Upper lobe of left lung (tissue), 6 donors: ENCODE measurements around the gene GDAP1L1. TPM values are rescaled to one million over a fixed set of nuclear protein-coding genes. Genes with fewer than 3 reads are reported as not detected.
A peak's percentile ranks its signal among the peaks of the same experiment; 100 is the strongest.
"Not testable (repeated sequence)": the region's sequence is repeated elsewhere in the genome, so short reads cannot be mapped to it uniquely, and the experiment has no call there.

Experiments
- ATAC-seq, 2 donors: fragments of 200-7000 bp; cut with Tn5 transposase; one replicate each; pipeline ENCODE4 v1.9.1; 2022; ENCODE audit warnings: mild to moderate bottlenecking in 2 of 2, moderate library complexity in 2 of 2; ENCODE audit not compliant: low FRiP score in 2 of 2
- DNase-seq, 2 donors: peaks; one replicate each; pipeline ENCODE4 v3.0.0-alpha.2; 2019 to 2020
- H3K27ac ChIP-seq, 4 donors: fragments of 200-600 bp; sonication (generic); one replicate each; pipeline ENCODE4 v1.5.1; 2016 to 2019
- H3K27me3 ChIP-seq, 4 donors: fragments of 200-600 bp; sonication (generic); one replicate each; pipeline ENCODE4 v1.5.1; 2017 to 2019
- H3K36me3 ChIP-seq, 4 donors: fragments of 200-600 bp; sonication (generic); one replicate each; pipeline ENCODE4 v1.5.1; 2016 to 2019
- H3K4me1 ChIP-seq, 4 donors: fragments of 200-600 bp; sonication (generic); one replicate each; pipeline ENCODE4 v1.5.1; 2018 to 2019
- H3K4me3 ChIP-seq, 4 donors: fragments of 200-600 bp; sonication (generic); one replicate each; pipeline ENCODE4 v1.5.1; 2017 to 2019; ENCODE audit warnings: mild to moderate bottlenecking in 2 of 4, moderate library complexity in 1 of 4
- H3K9me3 ChIP-seq, 4 donors: fragments of 200-600 bp; sonication (generic); one replicate each; pipeline ENCODE4 v1.5.1; 2018 to 2019
- EP300 ChIP-seq, 4 donors: sonication (generic); formaldehyde crosslinking; IDR thresholded peaks; one replicate each; pipeline ENCODE4 v1.5.1; 2017; ENCODE audit warnings: antibody characterized with exemption in 4 of 4, control low read depth in 2 of 4
- POLR2A ChIP-seq, 4 donors: fragments of 450-650 bp; IDR thresholded peaks; one replicate each; pipeline ENCODE4 v1.5.1; 2016 to 2017; ENCODE audit warnings: antibody characterized with exemption in 4 of 4, mild to moderate bottlenecking in 2 of 4
- POLR2AphosphoS5 ChIP-seq, 2 donors: sonication (generic); formaldehyde crosslinking; IDR thresholded peaks; one replicate each; pipeline ENCODE4 v1.5.1; 2017; ENCODE audit warnings: antibody characterized with exemption in 2 of 2
- WGBS, 2 donors: methylation state at CpG; one replicate each; pipeline ENCODE4 v1.1.5; 2017 to 2018; 5-methylcytosine and 5-hydroxymethylcytosine counted together
- total RNA-seq, 6 donors: library from RNA; depleted of rRNA in 4 of 6; stranded (reverse); fragments of >200 nt in 4 of 6; gene quantifications; one replicate each; pipeline versions ENCODE4 v1.1.0 to v1.2.1, GENCODE V29; 2016 to 2021
- TF ChIP-seq, protein P1 (sequence below), 6 experiments: fragments of 450-650 bp in 4 of 6; fragments of 200-600 bp in 2 of 6; sonication (generic) in 2 of 6; IDR thresholded peaks; one replicate each; pipeline ENCODE4 v1.5.1; 2016 to 2019; ENCODE audit warnings: antibody characterized with exemption in 6 of 6
- donor health status: DM: no; HTN: no; CAD: no; lungs with moderate emphysema.
- donor health status: DM: no; HTN: yes; CAD: no; lungs with severe emphysema.

Gene GDAP1L1
- total RNA-seq, 6 donors from 2014 or later = not detected

- H3K36me3 ChIP-seq = no peaks in the 10 kb centered on the region
- ATAC-seq (no peak), DNase-seq (no peak)
- no peaks in the 10 kb centered on the region for H3K27me3 ChIP-seq
- no peak overlapping the region for H3K4me3 ChIP-seq
- TF ChIP-seq, protein P1, sequence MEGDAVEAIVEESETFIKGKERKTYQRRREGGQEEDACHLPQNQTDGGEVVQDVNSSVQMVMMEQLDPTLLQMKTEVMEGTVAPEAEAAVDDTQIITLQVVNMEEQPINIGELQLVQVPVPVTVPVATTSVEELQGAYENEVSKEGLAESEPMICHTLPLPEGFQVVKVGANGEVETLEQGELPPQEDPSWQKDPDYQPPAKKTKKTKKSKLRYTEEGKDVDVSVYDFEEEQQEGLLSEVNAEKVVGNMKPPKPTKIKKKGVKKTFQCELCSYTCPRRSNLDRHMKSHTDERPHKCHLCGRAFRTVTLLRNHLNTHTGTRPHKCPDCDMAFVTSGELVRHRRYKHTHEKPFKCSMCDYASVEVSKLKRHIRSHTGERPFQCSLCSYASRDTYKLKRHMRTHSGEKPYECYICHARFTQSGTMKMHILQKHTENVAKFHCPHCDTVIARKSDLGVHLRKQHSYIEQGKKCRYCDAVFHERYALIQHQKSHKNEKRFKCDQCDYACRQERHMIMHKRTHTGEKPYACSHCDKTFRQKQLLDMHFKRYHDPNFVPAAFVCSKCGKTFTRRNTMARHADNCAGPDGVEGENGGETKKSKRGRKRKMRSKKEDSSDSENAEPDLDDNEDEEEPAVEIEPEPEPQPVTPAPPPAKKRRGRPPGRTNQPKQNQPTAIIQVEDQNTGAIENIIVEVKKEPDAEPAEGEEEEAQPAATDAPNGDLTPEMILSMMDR (IDR thresholded peaks at IDR 0.05) = no peak
- no peak for TF ChIP-seq EP300 (IDR thresholded peaks at IDR 0.05)
- no peak for TF ChIP-seq POLR2A (IDR thresholded peaks at IDR 0.05)
- no peak for TF ChIP-seq POLR2AphosphoS5 (IDR thresholded peaks at IDR 0.05)
- H3K27ac ChIP-seq = no peak overlapping the region
- H3K9me3 ChIP-seq = no peaks in the 10 kb centered on the region
- no peaks in the 10 kb centered on the region for H3K4me1 ChIP-seq
- 64 to 75% methylated on average over 5 of the region's 5 CpGs for WGBS, 2 donors
Observed at GRCh38 chr20:44287272-44288097, 40.4 kb downstream of the GDAP1L1 start.

DNA sequence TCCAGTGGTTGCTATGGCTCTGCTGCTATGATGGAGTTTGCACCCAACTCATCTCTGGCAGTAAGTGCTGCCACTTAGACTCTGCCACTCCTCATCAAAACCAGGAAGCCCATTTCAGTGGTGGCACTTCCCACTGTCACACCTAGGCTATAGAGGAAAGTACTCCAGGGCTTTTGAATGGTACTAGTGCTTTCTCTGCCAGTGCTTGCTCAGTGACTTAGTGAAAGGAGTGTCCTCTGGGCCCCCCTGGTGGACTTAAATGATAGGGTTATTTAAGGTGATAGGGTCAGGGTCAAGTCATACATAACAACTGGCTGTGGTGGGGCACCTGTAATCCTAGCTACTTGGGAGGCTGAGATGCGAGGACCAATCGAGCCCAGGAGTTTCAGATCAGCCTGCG lies 41.1 kb downstream of the GDAP1L1 start:
- TF ChIP-seq POLR2AphosphoS5 (IDR thresholded peaks at IDR 0.05) (no peak), EP300 (IDR thresholded peaks at IDR 0.05) (no peak), POLR2A (IDR thresholded peaks at IDR 0.05) (no peak)
- TF ChIP-seq, protein P1 (IDR thresholded peaks at IDR 0.05) = no peak
- Histone ChIP-seq H3K4me1 (no peaks in the 10 kb centered on the region), H3K4me3 (no peak overlapping the region), H3K9me3 (no peaks in the 10 kb centered on the region), H3K36me3 (no peaks in the 10 kb centered on the region), H3K27ac (no peak overlapping the region), H3K27me3 (no peaks in the 10 kb centered on the region)
- WGBS, 2 donors = 97 to 99% methylated on average over 3 of the region's 3 CpGs
- DNase-seq (no peak), ATAC-seq (no peak)

DNA sequence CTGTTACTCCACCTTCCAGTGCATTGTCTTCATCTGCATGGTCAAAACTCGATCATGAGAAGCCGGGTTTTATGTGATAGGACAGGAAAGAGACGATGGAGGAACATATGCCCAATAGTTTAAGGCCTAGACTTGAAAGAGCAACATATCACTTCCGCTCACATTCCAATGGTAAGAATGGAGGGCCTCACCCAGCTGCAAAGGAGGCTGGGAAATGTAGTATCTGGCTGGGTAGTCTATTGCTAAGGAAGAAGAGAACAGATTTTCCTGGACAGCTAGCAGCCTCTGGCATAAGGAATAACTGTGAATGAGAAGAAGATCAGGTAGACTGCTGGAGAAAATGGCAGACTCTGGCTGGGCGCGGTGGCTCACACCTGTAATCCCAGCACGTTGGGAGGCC lies 44.6 kb downstream of the GDAP1L1 start:
- no peak for DNase-seq
- TF ChIP-seq, protein P1 (IDR thresholded peaks at IDR 0.05) = no peak
- TF ChIP-seq EP300 (IDR thresholded peaks at IDR 0.05) = no peak
- no peak for TF ChIP-seq POLR2A (IDR thresholded peaks at IDR 0.05)
- TF ChIP-seq POLR2AphosphoS5 (IDR thresholded peaks at IDR 0.05) = no peak
- no peak for ATAC-seq
- H3K27ac ChIP-seq = no peak overlapping the region
- H3K27me3 ChIP-seq = no peaks in the 10 kb centered on the region
- WGBS, 2 donors = 92 to 95% methylated on average over 7 of the region's 7 CpGs
- no peaks in the 10 kb centered on the region for H3K36me3 ChIP-seq
- no peaks in the 10 kb centered on the region for H3K9me3 ChIP-seq
- peaks cover 0 to 9% (median 0%) of the 10 kb centered on the region in 4 donors for H3K4me1 ChIP-seq
- H3K4me3 ChIP-seq = no peak overlapping the region

DNA sequence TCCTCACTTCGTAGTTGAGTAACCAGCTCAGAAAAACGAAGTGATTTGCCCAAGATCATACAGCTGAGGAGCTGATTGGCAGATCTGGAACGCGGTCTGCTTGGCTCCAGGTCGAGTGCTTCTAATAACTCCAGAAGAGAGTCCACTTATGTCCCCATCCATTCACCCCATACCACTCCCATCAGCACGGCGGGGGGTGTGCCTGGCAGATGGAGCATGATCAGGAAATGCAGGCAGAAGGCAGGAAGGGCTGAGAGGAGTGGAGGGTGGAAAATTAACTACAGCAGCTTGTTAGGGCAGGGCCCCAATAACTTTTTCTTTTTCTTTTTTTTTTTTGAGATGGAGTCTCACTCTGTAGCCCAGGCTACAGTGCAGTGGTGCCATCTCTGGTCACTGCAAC lies 48.9 kb downstream of the GDAP1L1 start:
- Histone ChIP-seq H3K27ac (no peak overlapping the region), H3K36me3 (no peaks in the 10 kb centered on the region), H3K27me3 (no peaks in the 10 kb centered on the region), H3K4me3 (no peak overlapping the region), H3K4me1 (peaks cover 0 to 9% (median 0%) of the 10 kb centered on the region in 4 donors), H3K9me3 (no peaks in the 10 kb centered on the region)
- WGBS, 2 donors = 42 to 62% methylated on average over 7 of the region's 7 CpGs
- TF ChIP-seq POLR2AphosphoS5 (IDR thresholded peaks at IDR 0.05) (peak in 1 of 2 donors; percentile 18), POLR2A (IDR thresholded peaks at IDR 0.05) (no peak), EP300 (IDR thresholded peaks at IDR 0.05) (no peak)
- TF ChIP-seq, protein P1 (IDR thresholded peaks at IDR 0.05) = no peak
- DNase-seq = peak in 1 of 2 donors; percentile 78
- peak; percentile 44 to 68 for ATAC-seq

GRCh38 chr20:44297721-44298120 lies 50.6 kb downstream of the GDAP1L1 start:
- DNase-seq = no peak
- WGBS, 2 donors = 81 to 94% methylated on average over 4 of the region's 4 CpGs
- Histone ChIP-seq H3K27ac (no peak overlapping the region), H3K36me3 (no peaks in the 10 kb centered on the region), H3K27me3 (no peaks in the 10 kb centered on the region), H3K9me3 (no peaks in the 10 kb centered on the region), H3K4me3 (no peak overlapping the region), H3K4me1 (peaks cover 0 to 14% (median 0%) of the 10 kb centered on the region in 4 donors)
- TF ChIP-seq, protein P1 (IDR thresholded peaks at IDR 0.05) = no peak
- TF ChIP-seq POLR2A (IDR thresholded peaks at IDR 0.05) (no peak), EP300 (IDR thresholded peaks at IDR 0.05) (no peak)
- no peak for ATAC-seq

GRCh38 chr20:44299011-44299535 lies 52.0 kb downstream of the GDAP1L1 start:
- peak in 1 of 2 donors; percentile 79 for DNase-seq
- H3K36me3 ChIP-seq, H3K27ac ChIP-seq, ATAC-seq, H3K4me3 ChIP-seq, H3K9me3 ChIP-seq, H3K27me3 ChIP-seq: not testable (repeated sequence)
- peaks cover 0 to 18% (median 0%) of the 10 kb centered on the region in 4 donors for H3K4me1 ChIP-seq
- 79 to 85% methylated on average over 4 to 41 of the region's 42 CpGs for WGBS, 2 donors
